ENCODE results near the gene CDH16. TPM values are rescaled to one million over a fixed set of nuclear protein-coding genes. Genes with fewer than 3 reads are reported as not detected.
"Not testable (repeated sequence)": the region's sequence is repeated elsewhere in the genome, so short reads cannot be mapped to it uniquely, and the experiment has no call there.

The CDH16 gene
- total and polyA plus RNA-seq, 8 donors: not detected

DNA sequence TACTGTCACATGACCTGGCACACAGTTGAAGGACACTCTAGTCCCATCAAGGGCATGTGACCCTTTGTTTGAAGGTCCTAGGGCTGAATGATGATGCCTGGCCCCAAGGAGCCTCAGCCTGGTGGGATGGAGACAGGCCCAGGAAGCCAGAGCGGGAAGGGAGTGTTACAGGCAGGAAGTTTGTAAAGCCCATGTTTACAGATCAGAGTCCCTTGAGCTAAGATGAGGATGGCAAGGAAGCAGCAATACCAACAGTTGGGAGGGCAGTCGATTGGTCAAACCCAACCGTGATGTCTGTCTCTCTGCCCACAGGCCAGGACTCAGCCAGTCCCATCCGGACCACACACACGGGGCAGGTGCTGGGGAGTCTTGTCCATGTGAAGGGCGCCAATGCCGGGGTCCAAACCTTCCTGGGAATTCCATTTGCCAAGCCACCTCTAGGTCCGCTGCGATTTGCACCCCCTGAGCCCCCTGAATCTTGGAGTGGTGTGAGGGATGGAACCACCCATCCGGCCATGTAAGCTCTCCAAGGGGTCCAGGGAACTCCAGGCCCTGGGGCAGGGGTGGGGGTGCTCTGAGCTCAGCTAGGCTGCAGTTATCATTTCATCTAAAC lies 19.1 kb upstream of the CDH16 start:
- FAIRE-seq (no peak), ATAC-seq (no peak), DNase-seq (peak in 1 of 6 donors; percentile 51)
- Histone ChIP-seq H3K9me3 (no peaks in the 10 kb centered on the region), H3K4me1 (peaks cover 4 to 20% (median 11%) of the 10 kb centered on the region in 3 donors), H3K27ac (no peak overlapping the region), H3K4me3 (no peak overlapping the region), H3K27me3 (no peaks in the 10 kb centered on the region), H3K36me3 (peaks cover 0 to 32% (median 21%) of the 10 kb centered on the region in 3 donors)
- intact Hi-C loops (cut with DNase I): no loop called here
- TF ChIP-seq, protein P1, sequence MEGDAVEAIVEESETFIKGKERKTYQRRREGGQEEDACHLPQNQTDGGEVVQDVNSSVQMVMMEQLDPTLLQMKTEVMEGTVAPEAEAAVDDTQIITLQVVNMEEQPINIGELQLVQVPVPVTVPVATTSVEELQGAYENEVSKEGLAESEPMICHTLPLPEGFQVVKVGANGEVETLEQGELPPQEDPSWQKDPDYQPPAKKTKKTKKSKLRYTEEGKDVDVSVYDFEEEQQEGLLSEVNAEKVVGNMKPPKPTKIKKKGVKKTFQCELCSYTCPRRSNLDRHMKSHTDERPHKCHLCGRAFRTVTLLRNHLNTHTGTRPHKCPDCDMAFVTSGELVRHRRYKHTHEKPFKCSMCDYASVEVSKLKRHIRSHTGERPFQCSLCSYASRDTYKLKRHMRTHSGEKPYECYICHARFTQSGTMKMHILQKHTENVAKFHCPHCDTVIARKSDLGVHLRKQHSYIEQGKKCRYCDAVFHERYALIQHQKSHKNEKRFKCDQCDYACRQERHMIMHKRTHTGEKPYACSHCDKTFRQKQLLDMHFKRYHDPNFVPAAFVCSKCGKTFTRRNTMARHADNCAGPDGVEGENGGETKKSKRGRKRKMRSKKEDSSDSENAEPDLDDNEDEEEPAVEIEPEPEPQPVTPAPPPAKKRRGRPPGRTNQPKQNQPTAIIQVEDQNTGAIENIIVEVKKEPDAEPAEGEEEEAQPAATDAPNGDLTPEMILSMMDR (IDR thresholded peaks at IDR 0.05): no peak
- 92 to 93% methylated on average over 10 of the region's 10 CpGs for WGBS, 2 donors

DNA sequence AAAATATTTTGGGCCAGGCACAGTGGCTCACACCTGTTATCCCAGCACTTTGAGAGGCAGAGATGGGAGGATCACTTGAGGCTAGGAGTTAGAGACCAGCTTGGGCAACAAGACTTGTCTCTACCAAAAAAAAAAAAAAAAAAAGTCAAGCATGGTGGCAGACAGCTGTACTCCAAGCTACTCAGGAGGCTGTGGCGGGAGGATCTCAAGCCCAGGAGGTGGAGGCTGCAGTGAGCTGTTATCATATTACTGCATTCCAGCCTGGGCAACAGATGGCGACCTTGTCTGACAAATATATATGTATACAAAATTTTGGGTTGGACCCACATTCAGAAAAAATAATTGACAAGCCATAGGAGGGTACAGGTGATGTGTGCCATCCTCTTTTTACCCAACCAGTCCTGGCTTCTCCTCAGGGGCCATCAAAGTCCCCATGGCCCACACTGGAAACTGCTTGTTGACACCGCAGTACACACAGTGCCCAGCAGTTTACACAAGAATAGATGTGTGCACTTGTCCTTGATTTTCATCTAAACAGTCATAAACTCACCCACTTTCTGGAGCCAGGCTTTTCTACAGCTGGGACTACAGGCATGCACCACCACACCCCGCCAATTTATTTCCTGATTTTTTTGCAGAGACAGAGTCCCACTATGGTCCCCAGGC lies 18.3 kb upstream of the CDH16 start:
- TF ChIP-seq, protein P1 (IDR thresholded peaks at IDR 0.05): no peak
- DNase-seq: peak in 1 of 6 donors; percentile 8
- FAIRE-seq: no peak
- peaks cover 0 to 23% (median 17%) of the 10 kb centered on the region in 3 donors for H3K36me3 ChIP-seq
- intact Hi-C loops (cut with DNase I): no loop called here
- H3K9me3 ChIP-seq: no peaks in the 10 kb centered on the region
- ATAC-seq: no peak
- no peak overlapping the region for H3K4me3 ChIP-seq
- peaks cover 4 to 20% (median 11%) of the 10 kb centered on the region in 3 donors for H3K4me1 ChIP-seq
- no peak overlapping the region for H3K27ac ChIP-seq
- WGBS, 2 donors: 67 to 85% methylated on average over 4 of the region's 4 CpGs
- H3K27me3 ChIP-seq: no peaks in the 10 kb centered on the region

DNA sequence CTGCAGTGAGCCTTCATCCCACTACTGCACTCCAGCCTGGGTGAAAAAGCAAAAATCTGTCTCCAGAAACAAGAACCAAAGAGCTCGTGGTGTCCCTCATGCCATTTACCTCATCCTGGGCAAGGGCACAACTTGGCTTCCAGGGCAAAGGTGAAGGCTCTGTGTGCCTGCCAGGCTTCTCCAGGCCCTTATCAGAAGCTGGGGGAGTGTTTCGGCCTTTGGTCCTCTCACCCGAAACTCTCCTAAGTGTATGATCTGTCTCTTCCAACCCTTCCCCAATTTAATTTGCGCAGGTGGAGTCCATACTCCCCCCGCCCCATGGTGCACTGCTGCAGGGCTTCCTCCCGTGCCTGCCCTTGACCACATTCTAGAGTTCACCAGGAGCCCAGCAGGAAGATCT lies 17.8 kb upstream of the CDH16 start:
- Histone ChIP-seq H3K27me3 (no peaks in the 10 kb centered on the region), H3K36me3 (peaks cover 0 to 18% (median 13%) of the 10 kb centered on the region in 3 donors), H3K9me3 (no peaks in the 10 kb centered on the region), H3K4me3 (peak overlapping the region in 1 of 4 donors; percentile 99), H3K4me1 (peaks cover 4 to 20% (median 11%) of the 10 kb centered on the region in 3 donors), H3K27ac (no peak overlapping the region)
- DNase-seq (peak in 1 of 6 donors; percentile 27), ATAC-seq (no peak), FAIRE-seq (no peak)
- WGBS, 2 donors: 56 to 65% methylated on average over 6 of the region's 6 CpGs
- intact Hi-C loops (cut with DNase I): no loop called here
- TF ChIP-seq, protein P1 (IDR thresholded peaks at IDR 0.05): no peak

DNA sequence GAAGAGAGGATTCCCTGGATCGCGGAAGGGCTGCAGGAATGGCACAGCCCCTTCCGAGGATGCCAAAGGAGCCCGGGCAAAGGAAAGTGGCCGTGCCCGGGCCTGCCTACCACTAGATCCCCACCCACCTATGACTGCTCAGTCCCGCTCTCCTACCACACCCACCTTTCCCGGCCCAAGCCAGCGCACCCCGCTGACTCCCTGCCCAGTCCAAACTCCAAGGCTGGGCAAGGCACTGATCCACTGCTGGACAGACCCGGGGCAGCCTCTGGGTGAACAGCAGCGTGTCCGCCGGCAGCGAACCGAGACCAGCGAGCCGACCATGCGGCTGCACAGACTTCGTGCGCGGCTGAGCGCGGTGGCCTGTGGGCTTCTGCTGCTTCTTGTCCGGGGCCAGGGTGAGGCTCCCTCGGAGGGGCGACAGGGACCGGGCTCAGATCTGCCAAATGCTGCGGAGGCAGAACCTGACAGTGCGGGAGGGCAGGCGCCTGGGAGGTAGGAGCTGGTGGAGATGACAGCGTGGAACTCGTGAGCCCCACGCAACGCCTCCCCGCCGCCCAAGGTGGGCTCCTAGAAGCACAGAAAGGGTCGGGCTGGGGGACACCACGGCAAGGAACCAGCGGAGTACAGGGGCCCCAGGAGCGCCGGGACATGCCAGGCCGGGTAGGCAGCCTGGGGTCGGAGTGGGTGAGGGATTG lies 16.8 kb upstream of the CDH16 start, which contains the start of gene CES2:
Gene CES2, plus strand, starts transcription at position 203 of the 698 bp plus-strand sequence. Its CDS starts 120 bp downstream, at position 323.
- TF ChIP-seq, protein P1 (IDR thresholded peaks at IDR 0.05): no peak
- Histone ChIP-seq H3K9me3 (no peaks in the 10 kb centered on the region), H3K4me3 (peak within 1 kb of the TSS; percentile 94 to 99 (median 98)), H3K36me3 (peaks cover 0 to 8% (median 3%) of the 10 kb centered on the region in 3 donors), H3K27me3 (no peaks in the 10 kb centered on the region), H3K4me1 (peaks cover 4 to 20% (median 11%) of the 10 kb centered on the region in 3 donors), H3K27ac (peak within 1 kb of the TSS; percentile 59 to 85 (median 80))
- ATAC-seq (peak; percentile 74 to 80 (median 77)), DNase-seq (peak; percentile 73 to 90 (median 78)), FAIRE-seq (no peak)
- intact Hi-C loops (cut with DNase I): no loop called here
- 17 to 19% methylated on average over 44 of the region's 44 CpGs for WGBS, 2 donors

DNA sequence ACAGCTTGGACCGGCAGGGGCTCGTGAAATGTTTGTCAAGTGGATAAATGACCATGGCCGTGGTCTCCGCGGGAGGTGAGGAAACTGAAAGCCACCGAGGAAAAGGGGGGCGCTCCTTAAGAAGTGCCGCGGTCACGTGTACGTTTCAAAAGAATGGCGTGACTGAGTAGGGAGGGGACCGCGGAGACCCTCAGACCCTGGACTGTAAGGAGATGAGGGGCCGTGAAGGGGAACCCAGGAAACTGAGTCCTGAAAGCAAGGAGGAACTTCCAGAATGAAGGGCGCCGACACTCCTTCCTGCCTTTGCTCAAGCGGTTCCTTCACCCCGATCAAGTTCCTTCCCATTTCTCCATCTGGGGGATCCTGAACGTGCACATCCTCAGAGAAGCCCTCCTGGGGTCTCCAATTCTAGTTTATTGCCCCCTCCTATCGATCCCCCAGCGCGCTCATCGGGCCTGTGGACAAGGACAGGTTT lies 16.2 kb upstream of the CDH16 start:
- Histone ChIP-seq H3K4me3 (peak overlapping the region; percentile 94 to 99 (median 98)), H3K4me1 (peaks cover 4 to 20% (median 11%) of the 10 kb centered on the region in 3 donors), H3K27ac (peak overlapping the region; percentile 59 to 85 (median 80))
- WGBS, 2 donors: 1% methylated on average over 15 to 21 of the region's 24 CpGs
- peak; percentile 1 to 6 (median 4) for ATAC-seq
- H3K9me3 ChIP-seq; H3K27me3 ChIP-seq; H3K36me3 ChIP-seq; DNase-seq; intact Hi-C loops (cut with DNase I); FAIRE-seq: not testable (repeated sequence)
